GM20000 (cell line): ENCODE data around the gene ZSCAN2.
A peak's percentile ranks its signal among the peaks of the same experiment; 100 is the strongest.

Source experiments
- DNase-seq: peaks from one replicate; pipeline ENCODE4 v3.0.0; 2012; ENCODE audit warnings: low spot score
- CTCF ChIP-seq: IDR thresholded peaks from 2 replicates; pipeline ENCODE4 v1.5.1; 2012; ENCODE audit warnings: mild to moderate bottlenecking, control low read depth; ENCODE audit errors: extremely low read depth, missing control alignments

Gene ZSCAN2

GRCh38 chr15:84645997-84646396, 45.2 kb downstream of the ZSCAN2 start:
- TF ChIP-seq CTCF: no peak

GRCh38 chr15:84647726-84648125, 46.9 kb downstream of the ZSCAN2 start:
- DNase-seq: no peak
- TF ChIP-seq CTCF: no peak

More at GRCh38 chr15:84645997-84646396, 45.2 kb downstream of the ZSCAN2 start:
- DNase-seq: no peak

GRCh38 chr15:84648539-84648938, 47.7 kb downstream of the ZSCAN2 start:
- TF ChIP-seq CTCF: no peak
- DNase-seq: no peak

GRCh38 chr15:84649706-84650105, 48.9 kb downstream of the ZSCAN2 start:
- no peak for DNase-seq
- TF ChIP-seq CTCF: no peak

- no peak for TF ChIP-seq CTCF
- DNase-seq: no peak
Measured at GRCh38 chr15:84653584-84653909, 52.7 kb downstream of the ZSCAN2 start.

GRCh38 chr15:84653910-84654688, 53.3 kb downstream of the ZSCAN2 start, which contains the start of gene WDR73:
WDR73 (minus strand) TSS chr15:84654283; CDS start chr15:84654274, 9 bp downstream.
- peak; percentile 94 for DNase-seq
- TF ChIP-seq CTCF: no peak

GRCh38 chr15:84654689-84655453, 54.1 kb downstream of the ZSCAN2 start:
- TF ChIP-seq CTCF: peak; percentile 51
- DNase-seq: peak; percentile 78
